Esophagus (tissue), 2 donors: ENCODE data around the gene IFRD2. TPM values are rescaled to one million over a fixed set of nuclear protein-coding genes. Genes with fewer than 3 reads are reported as not detected.

Experiments
- H3K27ac ChIP-seq, 2 donors: one replicate each; pipeline ENCODE4 v1.5.1; 2013; ENCODE audit warnings: low read depth in 2 of 2, mild to moderate bottlenecking in 2 of 2, inconsistent platforms in 1 of 2, low read length in 1 of 2, moderate library complexity in 1 of 2
- H3K27me3 ChIP-seq, 2 donors: one replicate each; pipeline ENCODE4 v1.6.1; 2013; ENCODE audit warnings: low read length in 2 of 2, control low read depth in 1 of 2, mild to moderate bottlenecking in 1 of 2; ENCODE audit not compliant: insufficient read depth in 2 of 2, control insufficient read depth in 1 of 2
- H3K36me3 ChIP-seq, 2 donors: one replicate each; pipeline ENCODE4 v1.6.1; 2013; ENCODE audit warnings: low read length in 1 of 2; ENCODE audit not compliant: control insufficient read depth in 2 of 2, insufficient read depth in 2 of 2
- H3K4me1 ChIP-seq, 2 donors: one replicate each; pipeline ENCODE4 v1.6.1; 2013; ENCODE audit warnings: low read length in 1 of 2; ENCODE audit not compliant: control insufficient read depth in 2 of 2, insufficient read depth in 2 of 2
- H3K4me3 ChIP-seq, 2 donors: one replicate each; pipeline ENCODE4 v1.5.1; 2013; ENCODE audit warnings: low read length in 2 of 2, mild to moderate bottlenecking in 2 of 2, low read depth in 1 of 2, moderate library complexity in 1 of 2
- H3K9me3 ChIP-seq, 2 donors: one replicate each; pipeline ENCODE4 v1.6.1; 2013; ENCODE audit warnings: mild to moderate bottlenecking in 2 of 2, low read depth in 1 of 2, low read length in 1 of 2, moderate library complexity in 1 of 2; ENCODE audit not compliant: control insufficient read depth in 2 of 2, insufficient read depth in 1 of 2
- WGBS, 2 donors: extraction: QIAGEN DNeasy Blood & Tissue Kit; methylation state at CpG; one replicate each; pipeline ENCODE4 v1.1.7; 2013; 5-methylcytosine and 5-hydroxymethylcytosine counted together
- polyA plus RNA-seq, 2 donors: library from polyadenylated mRNA; stranded (reverse); fragments of 200-250 nt; gene quantifications; one replicate each; pipeline ENCODE4 v1.2.3, GENCODE V29; 2013
- donor health status: healthy with polysubstance abuse.
- donor health status: Bipolar disorder and iron deficiency.

Gene IFRD2
- polyA plus RNA-seq, result 10 to 100 TPM; 65.6 to 69.5 TPM

DNA sequence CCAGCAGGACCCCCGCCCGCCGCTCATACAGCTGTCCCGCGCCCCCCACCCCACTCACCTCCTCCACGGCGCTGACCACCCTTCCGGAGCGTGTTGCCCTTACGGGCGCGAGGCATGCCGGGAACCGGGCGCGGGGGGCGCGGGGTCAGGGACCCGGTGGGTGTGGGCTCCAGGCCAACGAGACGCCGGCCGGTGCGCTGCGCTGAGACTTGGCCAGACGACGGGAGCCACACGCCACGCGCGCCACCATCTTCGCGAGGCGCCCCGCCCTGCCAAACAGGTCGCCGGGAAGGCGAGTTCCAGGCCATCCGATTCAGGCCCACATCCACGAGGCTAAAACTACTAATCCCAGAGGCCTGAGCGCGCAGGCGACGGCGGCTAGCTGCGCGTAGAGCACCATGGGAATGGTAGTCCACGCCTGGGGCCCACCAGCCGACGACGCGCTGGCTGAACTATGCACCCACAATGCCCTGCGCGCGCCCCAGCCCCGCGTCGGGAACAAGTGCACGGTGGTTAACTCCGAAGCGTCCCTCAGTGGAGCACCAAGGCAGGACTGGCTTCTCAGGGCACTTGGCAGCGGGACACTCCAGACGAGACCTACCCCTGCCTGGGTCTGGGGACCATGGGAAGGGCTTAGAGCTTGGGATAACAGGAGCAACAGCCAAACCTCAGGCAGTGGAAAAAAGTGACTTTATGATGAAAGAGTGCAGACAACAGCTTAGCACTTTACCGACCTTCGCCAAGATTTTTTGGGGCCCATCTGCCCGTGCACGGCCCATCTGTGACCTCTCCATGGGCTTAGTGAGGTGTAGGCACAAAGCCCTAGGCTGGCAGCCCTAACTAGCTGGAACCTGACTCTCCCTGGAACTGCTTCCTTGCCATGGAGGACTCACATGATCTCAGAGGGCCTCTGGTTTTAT, at the start of gene IFRD2:
TSS of gene IFRD2 (minus strand) at position 271 of the 920 bp plus-strand sequence. CDS start at position 116, 155 bp downstream.
- Histone ChIP-seq H3K4me1 (peaks cover 2 to 18% of the 10 kb centered on the region in 2 donors), H3K9me3 (no peaks in the 10 kb centered on the region), H3K27me3 (no peaks in the 10 kb centered on the region), H3K27ac (peak within 1 kb of the TSS; percentile 85 to 92), H3K36me3 (peaks cover 14 to 32% of the 10 kb centered on the region in 2 donors), H3K4me3 (peak within 1 kb of the TSS; percentile 88 to 95)
- 1% methylated on average over 66 to 67 of the region's 67 CpGs for WGBS, 2 donors

- peaks cover 15 to 28% of the 10 kb centered on the region in 2 donors for H3K4me1 ChIP-seq
- H3K36me3 ChIP-seq, result no peaks in the 10 kb centered on the region
- 87 to 92% methylated on average over 9 of the region's 9 CpGs for WGBS, 2 donors
- no peaks in the 10 kb centered on the region for H3K27me3 ChIP-seq
- H3K27ac ChIP-seq, result peak overlapping the region in 1 of 2 donors; percentile 78
- H3K9me3 ChIP-seq, result no peaks in the 10 kb centered on the region
- peak overlapping the region in 1 of 2 donors; percentile 1 for H3K4me3 ChIP-seq
These were observed 49.3 kb upstream of the IFRD2 start for GRCh38 chr3:50341537-50341936.

DNA sequence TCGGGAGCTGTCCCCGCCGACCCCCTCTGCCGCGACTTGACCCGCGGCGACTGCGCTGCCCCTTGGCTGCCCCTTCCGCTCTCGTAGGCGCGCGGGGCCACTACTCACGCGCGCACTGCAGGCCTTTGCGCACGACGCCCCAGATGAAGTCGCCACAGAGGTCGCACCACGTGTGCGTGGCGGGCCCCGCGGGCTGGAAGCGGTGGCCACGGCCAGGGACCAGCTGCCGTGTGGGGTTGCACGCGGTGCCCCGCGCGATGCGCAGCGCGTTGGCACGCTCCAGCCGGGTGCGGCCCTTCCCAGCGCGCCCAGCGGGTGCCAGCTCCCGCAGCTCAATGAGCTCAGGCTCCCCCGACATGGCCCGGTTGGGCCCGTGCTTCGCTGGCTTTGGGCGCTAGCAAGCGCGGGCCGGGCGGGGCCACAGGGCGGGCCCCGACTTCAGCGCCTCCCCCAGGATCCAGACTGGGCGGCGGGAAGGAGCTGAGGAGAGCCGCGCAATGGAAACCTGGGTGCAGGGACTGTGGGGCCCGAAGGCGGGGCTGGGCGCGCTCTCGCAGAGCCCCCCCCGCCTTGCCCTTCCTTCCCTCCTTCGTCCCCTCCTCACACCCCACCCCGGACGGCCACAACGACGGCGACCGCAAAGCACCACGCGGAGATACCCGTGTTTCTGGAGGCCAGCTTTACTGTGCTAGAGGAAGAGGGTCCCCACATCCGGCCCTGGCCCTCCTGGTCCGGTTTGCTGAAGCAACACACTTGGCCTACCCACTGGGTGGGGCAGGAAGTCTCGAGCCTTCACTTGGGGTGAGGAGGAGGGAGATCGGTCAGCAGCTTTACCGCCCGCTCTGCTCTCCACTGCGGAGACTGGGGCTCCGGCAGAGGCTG, 48.5 kb upstream of the IFRD2 start, which contains the start of gene RASSF1:
TSS of gene RASSF1 (minus strand) at position 389 of the 882 bp plus-strand sequence. CDS start at position 358, 31 bp downstream.
- Histone ChIP-seq H3K27me3 (no peaks in the 10 kb centered on the region), H3K4me3 (peak within 1 kb of the TSS; percentile 40 to 58), H3K4me1 (peaks cover 15 to 26% of the 10 kb centered on the region in 2 donors), H3K9me3 (no peaks in the 10 kb centered on the region), H3K27ac (peak within 1 kb of the TSS; percentile 78 to 79), H3K36me3 (no peaks in the 10 kb centered on the region)
- WGBS, 2 donors, result 4 to 7% methylated on average over 64 to 85 of the region's 85 CpGs

DNA sequence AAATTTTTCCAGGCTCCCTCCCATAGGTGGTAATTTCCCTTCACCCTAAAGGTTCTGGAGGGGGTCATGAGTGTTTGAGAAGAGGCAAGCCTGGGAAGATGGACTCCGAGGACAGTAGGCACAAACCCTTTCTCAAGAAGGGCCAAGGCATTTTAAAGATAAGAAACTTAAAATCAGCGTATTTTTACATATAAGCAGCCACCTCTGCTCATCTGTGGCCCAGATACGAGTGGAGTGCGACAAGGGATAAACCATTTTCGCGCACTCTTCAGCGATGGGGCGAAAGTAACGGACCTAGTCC, 47.9 kb upstream of the IFRD2 start:
- peak overlapping the region; percentile 40 to 58 for H3K4me3 ChIP-seq
- H3K27ac ChIP-seq, result peak overlapping the region; percentile 78 to 79
- 22 to 23% methylated on average over 9 of the region's 9 CpGs for WGBS, 2 donors
- H3K36me3 ChIP-seq, result no peaks in the 10 kb centered on the region
- peaks cover 12 to 22% of the 10 kb centered on the region in 2 donors for H3K4me1 ChIP-seq
- H3K27me3 ChIP-seq, result no peaks in the 10 kb centered on the region
- no peaks in the 10 kb centered on the region for H3K9me3 ChIP-seq

GRCh38 chr3:50339485-50340146, 47.4 kb upstream of the IFRD2 start:
- peak overlapping the region; percentile 78 to 79 for H3K27ac ChIP-seq
- H3K36me3 ChIP-seq, result no peaks in the 10 kb centered on the region
- H3K4me3 ChIP-seq, result peak overlapping the region; percentile 40 to 58
- 70 to 77% methylated on average over 14 of the region's 14 CpGs for WGBS, 2 donors
- peaks cover 12 to 22% of the 10 kb centered on the region in 2 donors for H3K4me1 ChIP-seq
- H3K27me3 ChIP-seq, result no peaks in the 10 kb centered on the region
- no peaks in the 10 kb centered on the region for H3K9me3 ChIP-seq

GRCh38 chr3:50338965-50339364, 46.7 kb upstream of the IFRD2 start:
- Histone ChIP-seq H3K36me3 (no peaks in the 10 kb centered on the region), H3K9me3 (no peaks in the 10 kb centered on the region), H3K4me3 (peak overlapping the region in 1 of 2 donors; percentile 13), H3K27me3 (no peaks in the 10 kb centered on the region), H3K27ac (peak overlapping the region; percentile 30 to 98), H3K4me1 (peaks cover 12 to 22% of the 10 kb centered on the region in 2 donors)
- WGBS, 2 donors, result 62 to 68% methylated on average over 5 of the region's 5 CpGs

DNA sequence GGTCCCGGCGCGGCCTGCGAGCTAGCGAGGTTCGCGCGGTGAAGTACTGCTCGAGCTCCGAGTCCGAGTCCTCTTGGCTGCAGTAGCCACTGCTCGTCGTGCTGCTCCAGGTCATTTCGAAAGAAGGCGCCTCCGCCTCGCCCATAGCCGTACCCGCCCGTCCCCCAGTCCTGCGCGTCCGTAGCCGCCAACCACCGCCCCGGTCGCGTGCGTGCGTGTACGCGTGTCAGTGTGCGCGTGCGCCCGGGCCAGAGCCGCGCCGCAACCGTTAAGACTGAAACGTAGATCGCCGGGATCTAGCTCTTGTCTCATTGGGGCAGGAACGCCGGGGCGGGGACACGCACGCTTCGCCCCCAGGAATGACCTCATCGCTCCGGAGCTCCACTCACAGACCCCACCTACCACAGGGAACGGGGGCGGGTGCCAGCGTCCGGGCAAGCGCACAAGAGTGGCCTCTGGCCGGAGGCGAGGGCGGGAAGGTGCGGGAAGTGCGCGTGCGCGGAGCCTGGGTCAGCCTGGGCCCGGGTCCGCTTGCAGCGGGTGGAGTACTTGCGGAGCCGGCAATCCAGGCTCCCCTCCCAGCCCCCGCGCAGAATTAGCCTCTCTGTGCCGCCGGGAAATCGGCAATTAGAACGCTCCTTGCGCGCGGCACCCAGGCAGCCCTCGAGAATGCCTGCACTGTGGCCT, 45.1 kb upstream of the IFRD2 start:
- WGBS, 2 donors, result 0 to 1% methylated on average over 68 to 79 of the region's 79 CpGs

GRCh38 chr3:50336452-50337174, 44.4 kb upstream of the IFRD2 start:
- WGBS, 2 donors, result 0 to 1% methylated on average over 23 to 31 of the region's 31 CpGs
- H3K4me1 ChIP-seq, result peaks cover 10 to 18% of the 10 kb centered on the region in 2 donors

More for the DNA sequence above, 45.1 kb upstream of the IFRD2 start:
- peaks cover 0 to under 1% of the 10 kb centered on the region in 2 donors for H3K36me3 ChIP-seq
- no peaks in the 10 kb centered on the region for H3K27me3 ChIP-seq
- peaks cover 12 to 19% of the 10 kb centered on the region in 2 donors for H3K4me1 ChIP-seq
- H3K4me3 ChIP-seq, result peak overlapping the region; percentile 55 to 76
- H3K27ac ChIP-seq, result peak overlapping the region; percentile 98 to 99
- H3K9me3 ChIP-seq, result no peaks in the 10 kb centered on the region

More at GRCh38 chr3:50336452-50337174, 44.4 kb upstream of the IFRD2 start:
- H3K4me3 ChIP-seq, result peak overlapping the region; percentile 55 to 76
- H3K27ac ChIP-seq, result peak overlapping the region; percentile 98 to 99
- no peaks in the 10 kb centered on the region for H3K9me3 ChIP-seq
- no peaks in the 10 kb centered on the region for H3K27me3 ChIP-seq
- H3K36me3 ChIP-seq, result peaks cover 1 to 6% of the 10 kb centered on the region in 2 donors
